Measurements from ENCODE around the gene SERPINB2.
A peak's percentile ranks its signal among the peaks of the same experiment; 100 is the strongest.
"Not testable (repeated sequence)": the region's sequence is repeated elsewhere in the genome, so short reads cannot be mapped to it uniquely, and the experiment has no call there.

SERPINB2 gene

DNA sequence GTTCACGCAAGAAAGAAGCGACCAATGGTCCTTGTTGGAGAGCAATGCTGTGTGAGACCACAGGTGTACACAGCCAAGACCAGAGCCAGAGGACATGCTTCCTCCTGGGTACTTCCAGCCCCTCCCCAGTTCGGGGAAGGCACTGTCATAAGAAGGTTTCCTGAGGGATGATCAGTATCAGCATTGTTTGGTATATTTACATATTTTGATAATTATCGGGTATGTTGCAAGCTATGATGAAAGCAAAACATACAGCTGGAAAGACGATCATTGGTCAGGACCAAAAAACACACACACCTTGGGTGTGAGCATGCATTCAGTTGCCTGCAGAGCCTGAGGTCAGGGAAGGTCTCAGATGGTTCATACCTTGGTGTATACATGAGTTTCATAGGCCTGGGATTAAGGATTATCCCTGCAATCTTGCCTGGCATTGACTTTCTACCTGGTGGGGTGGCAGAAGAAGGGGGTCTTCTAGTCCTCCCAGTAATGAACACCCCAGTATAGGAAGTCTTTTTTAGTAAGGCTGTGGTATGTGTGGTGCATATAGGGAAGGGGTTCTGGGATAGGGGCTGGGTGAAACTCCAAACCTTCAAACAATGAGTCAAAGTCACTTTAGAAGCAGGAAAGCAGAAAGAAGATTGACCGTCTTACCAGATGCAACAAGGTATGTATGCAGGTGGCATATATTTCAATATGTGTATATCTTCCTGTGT lies 2.9 kb downstream of the SERPINB2 start:
- no peak for DNase-seq

DNA sequence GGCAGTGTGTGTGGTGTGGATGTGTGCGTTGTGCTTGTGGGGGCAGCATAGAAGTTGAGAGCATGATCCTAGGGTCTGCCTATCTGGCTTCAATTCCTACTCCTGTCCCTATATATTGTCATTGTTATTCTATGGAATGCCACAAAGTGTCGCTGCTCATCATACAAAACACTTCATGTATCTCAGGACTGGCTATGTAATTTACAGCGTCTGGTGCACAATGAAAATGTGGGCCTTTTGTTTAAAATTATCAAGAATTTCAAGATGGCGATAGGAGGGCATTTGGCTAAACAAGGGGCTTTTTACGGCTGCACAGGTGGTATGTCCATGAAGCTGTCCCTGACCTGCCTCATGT lies 3.4 kb downstream of the SERPINB2 start:
- no peak for DNase-seq

GRCh38 chr18:63892566-63892965 lies 5.1 kb downstream of the SERPINB2 start:
- DNase-seq: no peak

DNA sequence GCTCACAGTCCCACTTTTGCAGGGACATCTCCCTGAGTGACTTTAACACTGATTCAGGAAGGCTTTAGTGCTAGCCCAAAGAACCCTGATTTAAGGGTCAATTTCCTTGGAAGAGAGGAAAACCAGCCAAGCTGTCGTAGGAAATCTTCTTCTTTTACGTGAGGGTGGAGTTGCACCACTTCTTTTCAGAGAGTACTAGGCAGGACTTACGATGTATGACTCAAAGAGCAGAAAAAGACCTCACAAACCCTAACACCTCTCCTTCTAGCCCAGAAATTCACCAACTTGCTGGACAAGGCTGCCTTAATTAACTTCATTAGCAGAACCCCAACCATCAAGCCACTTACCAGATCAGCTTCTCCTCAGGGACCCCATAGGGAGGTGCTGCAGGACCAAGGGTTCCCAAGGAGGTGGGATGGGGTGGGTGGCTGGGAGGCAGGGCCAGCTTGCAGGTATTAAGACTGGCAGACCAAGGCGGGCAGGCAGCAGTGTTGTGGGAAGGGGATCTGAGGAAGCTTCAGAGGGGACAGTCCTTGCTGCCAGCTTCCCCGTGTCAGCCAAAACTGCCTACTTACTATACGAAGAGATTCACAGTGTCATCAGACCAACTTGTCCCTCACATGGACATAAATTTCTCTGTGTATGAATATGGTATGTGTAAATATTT lies 6.7 kb downstream of the SERPINB2 start:
- DNase-seq: no peak

DNA sequence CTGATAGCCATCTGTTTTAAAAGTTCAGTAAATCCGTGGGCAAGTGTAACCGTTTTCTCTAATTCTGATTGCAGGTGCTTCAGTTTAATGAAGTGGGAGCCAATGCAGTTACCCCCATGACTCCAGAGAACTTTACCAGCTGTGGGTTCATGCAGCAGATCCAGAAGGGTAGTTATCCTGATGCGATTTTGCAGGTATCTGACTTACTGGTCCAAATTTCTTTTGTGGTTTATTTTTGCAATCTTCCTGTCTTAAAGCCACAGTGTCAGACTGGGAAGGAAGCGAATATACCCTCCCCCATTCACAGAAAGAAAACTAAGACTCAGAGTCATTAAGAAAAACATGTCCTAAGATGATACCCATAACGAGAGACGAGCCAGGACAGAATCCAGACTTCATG lies 7.7 kb downstream of the SERPINB2 start:
- DNase-seq: no peak

- no peak for DNase-seq
Observed at GRCh38 chr18:63897072-63897471, 9.6 kb downstream of the SERPINB2 start.

GRCh38 chr18:63899206-63899605 lies 11.7 kb downstream of the SERPINB2 start:
- no peak for DNase-seq

DNA sequence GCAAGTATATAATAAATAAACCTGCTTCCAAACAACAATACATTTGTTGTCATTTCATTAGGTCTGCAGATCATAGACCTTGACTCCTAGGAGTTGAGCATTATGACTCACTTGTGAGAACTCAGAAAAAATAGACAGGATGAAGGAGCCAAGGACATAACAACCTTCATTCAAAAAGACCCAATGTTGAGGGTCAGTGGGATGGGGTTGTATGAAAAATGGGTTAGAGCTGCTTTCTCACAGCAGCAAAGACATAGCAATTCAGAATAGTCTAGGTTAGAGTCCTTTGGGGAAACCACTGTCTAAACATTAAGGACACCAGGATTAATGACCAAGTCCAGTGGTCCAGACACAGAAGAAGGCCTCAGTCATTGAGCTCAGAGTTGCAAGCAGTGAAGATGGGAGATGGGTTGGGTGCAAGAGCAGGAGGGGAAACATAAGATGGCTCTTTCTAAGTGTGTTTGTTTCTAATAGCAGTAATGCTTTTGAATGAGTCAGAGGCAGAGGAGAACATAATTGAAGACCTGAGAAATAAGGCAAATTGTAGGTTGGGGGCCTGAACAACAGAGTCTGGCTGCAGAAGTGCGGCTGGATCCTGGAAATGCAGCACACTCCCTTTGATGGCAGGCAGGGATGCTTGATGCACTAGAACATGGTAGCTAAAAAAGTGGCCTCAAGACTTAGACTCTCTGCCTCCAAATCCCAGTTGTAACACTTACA lies 16.5 kb downstream of the SERPINB2 start:
- DNase-seq: no peak

DNA sequence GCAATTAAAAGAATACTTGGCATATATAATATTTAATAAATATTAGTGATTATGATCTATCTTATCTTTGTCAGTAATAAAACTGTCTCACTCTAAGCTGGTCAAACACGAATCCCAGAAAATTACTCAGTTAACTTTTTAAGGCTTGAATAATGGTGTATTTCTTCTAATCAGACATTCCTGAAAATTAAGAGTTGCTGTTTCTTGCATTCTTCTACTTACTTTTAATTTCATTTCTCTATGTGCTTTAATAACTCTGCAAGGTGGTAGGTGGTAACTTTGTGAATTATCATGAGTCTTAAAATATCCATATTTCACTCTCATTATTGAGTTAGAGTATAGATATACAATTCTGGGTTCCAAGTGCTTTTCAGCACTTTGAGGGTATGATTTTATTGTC lies 17.2 kb downstream of the SERPINB2 start:
- no peak for DNase-seq

DNA sequence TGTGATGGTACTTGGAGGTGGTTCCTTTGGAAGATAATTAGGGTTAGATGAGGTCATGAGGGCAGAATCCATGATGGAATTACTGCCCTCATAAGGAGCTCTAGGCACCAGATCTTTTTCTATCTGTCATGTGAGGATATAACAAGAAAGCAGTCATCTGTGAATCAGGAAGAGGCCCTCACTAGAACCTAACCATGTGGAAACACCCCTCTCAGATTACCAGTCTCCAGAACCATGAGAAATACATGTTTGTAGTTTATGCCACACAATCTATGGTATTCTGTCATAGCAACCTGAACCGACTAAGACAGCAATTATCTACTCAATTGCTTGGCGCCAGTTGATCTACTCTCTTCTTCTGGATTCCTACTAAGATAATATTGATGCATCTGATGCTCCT lies 17.9 kb downstream of the SERPINB2 start:
- no peak for DNase-seq

- no peak for DNase-seq
Observed at GRCh38 chr18:63906056-63906455, 18.6 kb downstream of the SERPINB2 start.

GRCh38 chr18:63907664-63908063 lies 20.2 kb downstream of the SERPINB2 start, which contains the start of gene SERPINB10:
TSS of gene SERPINB10 (plus strand) at chr18:63907958. CDS start at chr18:63915511, 7,553 bp downstream.
- DNase-seq: no peak

DNA sequence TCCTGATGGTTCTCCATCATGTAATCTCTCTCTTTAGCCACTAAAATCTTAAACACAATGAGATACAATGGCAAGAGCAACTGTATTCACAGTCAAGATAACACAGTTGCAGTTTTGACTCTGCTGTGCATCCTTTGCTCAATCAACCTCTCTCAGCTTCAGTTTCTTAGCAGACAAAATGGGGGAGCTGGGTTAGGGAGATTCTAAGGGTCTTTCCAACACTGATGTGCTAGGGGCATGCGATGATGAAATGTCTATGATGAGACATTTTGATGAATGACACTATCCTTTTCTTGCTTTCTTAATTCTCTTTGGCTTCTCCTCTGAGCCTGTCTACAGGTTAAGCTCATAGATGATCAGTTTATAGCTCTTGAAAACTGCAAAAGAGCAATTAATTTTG lies 21.4 kb downstream of the SERPINB2 start:
- no peak for DNase-seq

DNA sequence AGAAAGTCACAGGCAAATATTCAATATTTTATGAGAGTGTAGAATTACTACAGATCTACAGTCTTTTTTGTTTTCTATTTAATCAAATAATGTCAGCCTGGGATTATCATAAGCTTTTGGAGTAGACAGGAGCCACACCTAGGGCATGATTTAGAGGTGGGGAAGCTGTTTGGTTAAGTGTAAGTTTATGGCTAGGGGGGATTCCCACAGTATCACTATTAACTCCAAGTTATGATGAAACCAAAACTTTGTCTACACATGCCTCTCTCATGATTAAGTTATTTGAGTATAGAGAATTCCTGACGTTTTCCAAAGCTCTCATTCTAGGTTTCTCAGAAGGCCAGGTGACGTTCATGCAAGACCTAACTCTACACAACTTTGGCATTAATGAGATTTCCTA lies 22.4 kb downstream of the SERPINB2 start:
- DNase-seq: no peak

GRCh38 chr18:63917817-63918216 lies 30.3 kb downstream of the SERPINB2 start:
- DNase-seq: no peak

DNA sequence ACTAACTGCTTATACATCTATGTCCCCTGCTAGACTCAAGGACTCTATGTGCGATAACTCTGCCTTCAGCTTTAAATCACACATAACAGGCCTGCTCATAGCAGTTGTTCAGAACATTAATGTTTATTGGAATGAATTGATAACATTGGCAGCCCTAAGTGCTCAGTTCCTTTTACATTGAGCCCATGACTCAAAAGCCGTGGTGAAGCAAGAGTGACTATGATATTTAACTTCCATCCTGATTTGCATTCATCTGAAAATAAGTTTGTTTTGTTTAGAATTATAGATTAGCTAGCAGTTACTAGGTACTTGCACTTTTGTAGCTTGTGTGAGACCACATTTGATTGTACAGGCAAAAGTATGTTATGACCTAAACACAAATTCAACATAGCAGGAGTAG lies 34.5 kb downstream of the SERPINB2 start:
- no peak for DNase-seq

GRCh38 chr18:63924551-63924950 lies 37.0 kb downstream of the SERPINB2 start:
- DNase-seq: no peak

DNA sequence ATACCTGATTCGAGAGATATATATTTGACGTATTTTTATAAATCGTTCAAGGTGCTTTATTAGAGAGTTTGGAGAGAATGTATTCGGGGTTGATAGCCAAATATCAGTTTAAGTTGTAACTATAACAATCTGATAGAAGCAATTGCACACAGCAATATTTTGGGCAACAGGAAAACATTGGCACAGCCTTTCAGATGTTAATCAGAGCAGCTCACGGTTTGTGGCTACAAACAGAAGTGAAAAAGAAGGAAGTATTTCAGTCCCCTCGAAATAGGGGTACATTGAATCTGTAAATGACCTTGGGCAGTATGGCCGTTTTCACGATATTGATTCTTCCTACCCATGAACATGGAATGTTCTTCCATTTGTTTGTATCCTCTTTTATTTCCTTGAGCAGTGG lies 40.8 kb downstream of the SERPINB2 start:
- DNase-seq: no peak

GRCh38 chr18:63929369-63929768 lies 41.9 kb downstream of the SERPINB2 start:
- DNase-seq: not testable (repeated sequence)

GRCh38 chr18:63930773-63931354 lies 43.4 kb downstream of the SERPINB2 start:
- no peak for DNase-seq

DNA sequence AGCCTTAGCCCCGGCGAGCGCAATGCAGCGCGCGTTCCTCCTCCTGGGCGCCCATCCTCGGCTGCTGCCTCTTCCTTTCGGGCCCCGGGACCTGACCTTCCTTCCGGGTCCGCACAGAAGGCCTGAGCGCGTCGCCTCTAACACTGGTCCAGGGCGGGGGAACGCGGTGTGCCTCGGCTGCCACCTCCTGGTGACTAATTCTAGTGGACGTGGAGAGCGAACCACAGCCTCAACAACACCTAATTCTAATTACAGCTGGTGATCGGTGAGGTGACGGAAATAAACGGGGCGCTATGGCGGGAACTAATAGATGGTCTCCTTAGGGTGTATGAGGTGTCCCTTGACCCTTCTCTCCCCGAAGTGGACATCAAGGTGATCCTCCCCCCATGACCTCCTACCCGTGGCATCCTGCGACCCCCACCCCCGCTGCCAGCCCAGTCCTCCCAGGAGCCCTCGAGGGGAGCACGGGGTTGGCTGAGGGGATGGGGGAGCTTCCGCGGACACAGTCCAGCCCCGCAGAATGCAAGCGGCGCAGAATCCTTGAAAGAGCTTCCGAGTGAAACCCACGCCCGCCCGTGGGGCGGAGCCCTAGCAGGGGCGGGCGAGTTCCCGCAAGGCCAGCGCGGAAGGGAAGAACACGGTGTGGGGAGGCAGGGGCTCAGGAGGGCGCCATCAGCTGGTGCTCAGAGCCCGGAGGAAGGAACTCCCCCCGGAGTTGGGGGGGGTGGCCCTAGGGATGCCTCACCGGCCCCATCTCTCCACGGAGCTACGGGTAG lies 48.8 kb downstream of the SERPINB2 start:
- peak; percentile 22 for DNase-seq

GRCh38 chr18:63936932-63937393 lies 49.5 kb downstream of the SERPINB2 start:
- no peak for DNase-seq

DNA sequence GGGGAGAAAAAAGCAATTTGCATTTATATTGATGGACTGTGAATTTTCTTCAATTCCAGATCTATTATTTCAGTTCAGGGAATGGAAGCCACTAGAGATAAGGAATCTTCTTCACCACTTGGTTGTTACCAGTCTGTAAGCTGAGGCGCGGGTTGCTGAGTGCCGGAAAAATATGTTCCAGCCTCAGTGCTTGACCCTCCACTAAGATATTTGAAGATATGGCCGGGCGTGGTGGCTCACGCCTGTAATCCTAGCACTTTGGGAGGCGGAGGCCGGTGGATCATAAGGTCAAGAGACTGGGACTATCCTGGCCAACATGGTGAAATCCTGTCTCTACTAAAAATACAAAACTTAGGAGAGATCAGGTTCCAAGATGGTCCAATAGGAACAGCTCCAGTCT lies 52.5 kb downstream of the SERPINB2 start:
- no peak for DNase-seq

All from activated CD4-positive, alpha-beta T cell treated with anti-CD3 and anti-CD28 coated beads for 1 hour (primary cell).